Measurements from ENCODE around the gene RAPGEF6.
A peak's percentile ranks its signal among the peaks of the same experiment; 100 is the strongest.

RAPGEF6 gene

DNA sequence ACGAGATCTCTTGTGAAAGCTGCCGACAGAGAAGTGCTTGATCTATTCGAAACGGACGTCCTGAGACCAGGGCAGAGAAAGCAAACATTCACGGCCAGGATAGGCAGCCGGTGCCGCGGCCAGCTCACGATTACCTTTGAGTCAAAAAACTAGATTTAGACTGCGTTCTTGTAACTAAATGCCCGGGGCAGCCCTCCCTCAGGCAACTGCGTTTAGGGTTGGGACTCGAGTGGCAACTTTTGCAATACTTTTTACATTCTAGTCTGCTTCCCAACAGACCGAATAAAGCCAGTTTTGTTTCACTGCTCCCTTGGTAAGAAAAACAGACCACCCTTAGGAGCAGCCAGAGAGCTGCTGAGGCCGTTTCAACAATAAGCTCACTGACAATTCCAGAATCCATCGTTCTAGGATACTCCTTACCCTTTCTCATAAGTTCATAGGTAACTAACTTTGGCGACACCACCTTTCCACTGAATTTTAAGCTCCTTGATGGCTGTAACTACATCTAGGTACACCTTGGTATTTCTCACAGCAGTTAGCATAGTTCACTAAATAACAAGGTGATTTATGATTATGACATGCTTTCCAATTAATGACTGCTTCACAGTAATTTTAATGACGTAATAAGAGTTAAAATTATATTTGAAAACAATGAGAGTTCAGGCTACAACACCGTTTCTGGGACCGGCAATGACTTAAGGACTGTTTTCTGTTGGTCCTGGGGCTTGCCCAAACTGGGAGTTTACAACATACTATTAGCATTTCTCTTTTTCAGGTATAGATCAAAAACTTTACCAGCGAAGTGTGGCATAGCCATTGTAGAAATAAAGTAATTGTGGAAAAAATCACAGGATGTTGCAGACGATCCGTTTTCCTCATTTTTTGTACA lies 899 bp upstream of the RAPGEF6 start:
- Histone ChIP-seq H2AFZ (ENCODE audit: low read length) (no peak overlapping the region), H3K9me2 (replicated peaks; ENCODE audit: low read depth, low read length) (no peaks in the 10 kb centered on the region), H3F3A (ENCODE audit: low read depth) (peaks cover 14% of the 10 kb centered on the region), H3K36me3 (ENCODE audit: insufficient read depth, low read length) (no peaks in the 10 kb centered on the region), H3K9me3 (ENCODE audit: insufficient read depth, low read depth, low read length) (no peaks in the 10 kb centered on the region), H3K79me2 (ENCODE audit: insufficient read depth, low read length) (peaks cover 41% of the 10 kb centered on the region), H4K20me1 (ENCODE audit: insufficient read depth, low read length, poor library complexity, severe bottlenecking) (peaks cover 19% of the 10 kb centered on the region), H3K9ac (ENCODE audit: low read depth, low read length, poor library complexity, severe bottlenecking) (peak overlapping the region; percentile 98), H3K4me1 (ENCODE audit: insufficient read depth, low read length, poor library complexity, severe bottlenecking) (peaks cover 64% of the 10 kb centered on the region), H3K27me3 (ENCODE audit: insufficient read depth, low read length, poor library complexity, severe bottlenecking) (no peaks in the 10 kb centered on the region), H3K4me3 (ENCODE audit: low read length, poor library complexity, severe bottlenecking) (peak overlapping the region; percentile 79), H3K4me2 (ENCODE audit: low read depth, low read length, poor library complexity, severe bottlenecking) (peak overlapping the region; percentile 88)
- no peak for TF ChIP-seq EZH2phosphoT487 (IDR thresholded peaks at IDR 0.05; ENCODE audit: borderline replicate concordance)
- TF ChIP-seq, protein P1, sequence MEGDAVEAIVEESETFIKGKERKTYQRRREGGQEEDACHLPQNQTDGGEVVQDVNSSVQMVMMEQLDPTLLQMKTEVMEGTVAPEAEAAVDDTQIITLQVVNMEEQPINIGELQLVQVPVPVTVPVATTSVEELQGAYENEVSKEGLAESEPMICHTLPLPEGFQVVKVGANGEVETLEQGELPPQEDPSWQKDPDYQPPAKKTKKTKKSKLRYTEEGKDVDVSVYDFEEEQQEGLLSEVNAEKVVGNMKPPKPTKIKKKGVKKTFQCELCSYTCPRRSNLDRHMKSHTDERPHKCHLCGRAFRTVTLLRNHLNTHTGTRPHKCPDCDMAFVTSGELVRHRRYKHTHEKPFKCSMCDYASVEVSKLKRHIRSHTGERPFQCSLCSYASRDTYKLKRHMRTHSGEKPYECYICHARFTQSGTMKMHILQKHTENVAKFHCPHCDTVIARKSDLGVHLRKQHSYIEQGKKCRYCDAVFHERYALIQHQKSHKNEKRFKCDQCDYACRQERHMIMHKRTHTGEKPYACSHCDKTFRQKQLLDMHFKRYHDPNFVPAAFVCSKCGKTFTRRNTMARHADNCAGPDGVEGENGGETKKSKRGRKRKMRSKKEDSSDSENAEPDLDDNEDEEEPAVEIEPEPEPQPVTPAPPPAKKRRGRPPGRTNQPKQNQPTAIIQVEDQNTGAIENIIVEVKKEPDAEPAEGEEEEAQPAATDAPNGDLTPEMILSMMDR (conservative IDR thresholded peaks at IDR 0.05; ENCODE audit: low read length): no peak

DNA sequence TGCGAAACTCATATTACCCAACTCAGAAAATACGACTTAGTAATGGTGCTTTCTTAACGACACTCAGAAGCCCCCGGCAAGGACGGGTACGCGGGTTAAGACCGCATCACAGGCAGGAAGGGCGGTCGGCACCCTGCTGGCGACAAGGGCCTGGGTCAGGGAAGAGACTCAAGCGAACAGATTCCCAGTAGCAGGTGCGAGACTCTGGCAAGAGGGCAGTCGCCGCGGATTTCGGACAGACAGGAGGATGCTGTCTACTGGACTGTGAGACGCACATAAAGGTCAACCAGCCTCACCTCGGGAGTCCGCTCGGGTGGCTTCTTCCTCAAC lies 398 bp downstream of the RAPGEF6 start:
- Histone ChIP-seq H3K9ac (ENCODE audit: low read depth, low read length, poor library complexity, severe bottlenecking) (peak overlapping the region; percentile 84), H3K4me2 (ENCODE audit: low read depth, low read length, poor library complexity, severe bottlenecking) (peak overlapping the region; percentile 67), H2AFZ (ENCODE audit: low read length) (peak overlapping the region; percentile 60), H3K4me1 (ENCODE audit: insufficient read depth, low read length, poor library complexity, severe bottlenecking) (peaks cover 61% of the 10 kb centered on the region), H3K9me3 (ENCODE audit: insufficient read depth, low read depth, low read length) (no peaks in the 10 kb centered on the region), H4K20me1 (ENCODE audit: insufficient read depth, low read length, poor library complexity, severe bottlenecking) (peaks cover 28% of the 10 kb centered on the region), H3K36me3 (ENCODE audit: insufficient read depth, low read length) (no peaks in the 10 kb centered on the region), H3K9me2 (replicated peaks; ENCODE audit: low read depth, low read length) (no peaks in the 10 kb centered on the region), H3F3A (ENCODE audit: low read depth) (peaks cover 9% of the 10 kb centered on the region), H3K4me3 (ENCODE audit: low read length, poor library complexity, severe bottlenecking) (peak overlapping the region; percentile 92), H3K79me2 (ENCODE audit: insufficient read depth, low read length) (peaks cover 54% of the 10 kb centered on the region), H3K27me3 (ENCODE audit: insufficient read depth, low read length, poor library complexity, severe bottlenecking) (no peaks in the 10 kb centered on the region)
- TF ChIP-seq EZH2phosphoT487 (IDR thresholded peaks at IDR 0.05; ENCODE audit: borderline replicate concordance): no peak
- TF ChIP-seq, protein P1 (conservative IDR thresholded peaks at IDR 0.05; ENCODE audit: low read length): no peak

DNA sequence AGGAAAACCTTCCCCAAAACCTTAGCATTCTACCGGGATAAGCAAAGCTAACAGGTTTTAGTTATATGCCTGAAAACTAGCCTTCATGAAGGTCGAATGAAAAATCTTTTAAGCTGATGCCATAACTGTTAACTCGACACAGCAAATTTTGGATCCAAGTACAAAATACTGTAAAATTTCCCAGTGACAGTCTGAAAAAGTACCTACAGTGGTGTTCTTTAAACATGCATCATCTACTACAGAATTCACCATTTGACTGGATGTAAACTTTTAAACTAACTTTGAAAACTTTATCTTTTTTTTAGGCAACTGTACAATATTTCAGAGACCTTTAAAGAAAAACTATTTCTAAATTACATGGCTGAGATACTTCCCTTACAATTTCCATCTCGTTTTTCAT lies 791 bp downstream of the RAPGEF6 start:
- peak overlapping the region; percentile 84 for H3K9ac ChIP-seq (ENCODE audit: low read depth, low read length, poor library complexity, severe bottlenecking)
- peaks cover 32% of the 10 kb centered on the region for H4K20me1 ChIP-seq (ENCODE audit: insufficient read depth, low read length, poor library complexity, severe bottlenecking)
- peak overlapping the region; percentile 60; the same call in 1 of the 2 replicates for H2AFZ ChIP-seq (ENCODE audit: low read length)
- no peaks in the 10 kb centered on the region for H3K9me2 ChIP-seq (replicated peaks; ENCODE audit: low read depth, low read length)
- H3K4me2 ChIP-seq (ENCODE audit: low read depth, low read length, poor library complexity, severe bottlenecking): peak overlapping the region; percentile 67
- no peaks in the 10 kb centered on the region for H3K36me3 ChIP-seq (ENCODE audit: insufficient read depth, low read length)
- peaks cover 57% of the 10 kb centered on the region for H3K4me1 ChIP-seq (ENCODE audit: insufficient read depth, low read length, poor library complexity, severe bottlenecking)
- H3K9me3 ChIP-seq (ENCODE audit: insufficient read depth, low read depth, low read length): no peaks in the 10 kb centered on the region
- peak overlapping the region; percentile 92 for H3K4me3 ChIP-seq (ENCODE audit: low read length, poor library complexity, severe bottlenecking)
- H3F3A ChIP-seq (ENCODE audit: low read depth): peaks cover 9% of the 10 kb centered on the region
- no peak for TF ChIP-seq EZH2phosphoT487 (IDR thresholded peaks at IDR 0.05; ENCODE audit: borderline replicate concordance)
- TF ChIP-seq, protein P1 (conservative IDR thresholded peaks at IDR 0.05; ENCODE audit: low read length): no peak
- no peaks in the 10 kb centered on the region for H3K27me3 ChIP-seq (ENCODE audit: insufficient read depth, low read length, poor library complexity, severe bottlenecking)
- peaks cover 58% of the 10 kb centered on the region for H3K79me2 ChIP-seq (ENCODE audit: insufficient read depth, low read length)
